Activated naive CD4-positive, alpha-beta T cell treated with anti-CD3 and anti-CD28 coated beads, Interleukin-2, amount 50 U/mL, for 24 hours (primary cell): ENCODE data around the gene APOH.

Experiments
- H3K27ac Mint-ChIP-seq: one replicate; pipeline ENCODE4 v1.8.0; 2021; ENCODE audit warnings: mild to moderate bottlenecking, mixed read lengths
- H3K27me3 Mint-ChIP-seq: one replicate; pipeline ENCODE4 v1.8.0; 2021; ENCODE audit warnings: mixed read lengths
- H3K36me3 Mint-ChIP-seq: one replicate; pipeline ENCODE4 v1.8.0; 2021; ENCODE audit warnings: mixed read lengths
- H3K4me1 Mint-ChIP-seq: one replicate; pipeline ENCODE4 v1.8.0; 2021; ENCODE audit warnings: mixed read lengths
- H3K4me3 Mint-ChIP-seq: one replicate; pipeline ENCODE4 v1.8.0; 2021; ENCODE audit warnings: mild to moderate bottlenecking, mixed read lengths
- H3K9me3 Mint-ChIP-seq: one replicate; pipeline ENCODE4 v1.8.0; 2021; ENCODE audit warnings: mixed read lengths

APOH gene

DNA sequence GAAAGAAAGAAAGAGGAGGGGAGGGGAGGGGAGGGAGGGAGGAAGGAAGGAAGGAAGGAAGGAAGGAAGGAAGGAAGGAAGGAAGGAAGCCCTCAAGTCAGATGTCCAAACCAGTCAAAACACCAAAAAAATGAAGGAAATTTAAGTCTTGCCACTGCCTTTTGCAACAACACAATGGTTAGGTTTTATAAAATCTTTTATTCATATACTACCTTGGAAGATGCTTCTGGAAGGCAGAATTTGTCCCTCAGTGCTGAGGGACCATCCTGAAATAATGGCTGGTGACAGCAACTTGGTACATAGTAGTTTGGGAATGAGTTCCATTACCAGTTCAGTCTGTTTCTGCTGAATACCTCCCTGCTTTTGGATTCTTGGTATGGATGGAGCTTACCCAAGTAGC lies 7.9 kb downstream of the APOH start:
- no peak overlapping the region for H3K4me3 Mint-ChIP-seq
- H3K36me3 Mint-ChIP-seq = no peaks in the 10 kb centered on the region

DNA sequence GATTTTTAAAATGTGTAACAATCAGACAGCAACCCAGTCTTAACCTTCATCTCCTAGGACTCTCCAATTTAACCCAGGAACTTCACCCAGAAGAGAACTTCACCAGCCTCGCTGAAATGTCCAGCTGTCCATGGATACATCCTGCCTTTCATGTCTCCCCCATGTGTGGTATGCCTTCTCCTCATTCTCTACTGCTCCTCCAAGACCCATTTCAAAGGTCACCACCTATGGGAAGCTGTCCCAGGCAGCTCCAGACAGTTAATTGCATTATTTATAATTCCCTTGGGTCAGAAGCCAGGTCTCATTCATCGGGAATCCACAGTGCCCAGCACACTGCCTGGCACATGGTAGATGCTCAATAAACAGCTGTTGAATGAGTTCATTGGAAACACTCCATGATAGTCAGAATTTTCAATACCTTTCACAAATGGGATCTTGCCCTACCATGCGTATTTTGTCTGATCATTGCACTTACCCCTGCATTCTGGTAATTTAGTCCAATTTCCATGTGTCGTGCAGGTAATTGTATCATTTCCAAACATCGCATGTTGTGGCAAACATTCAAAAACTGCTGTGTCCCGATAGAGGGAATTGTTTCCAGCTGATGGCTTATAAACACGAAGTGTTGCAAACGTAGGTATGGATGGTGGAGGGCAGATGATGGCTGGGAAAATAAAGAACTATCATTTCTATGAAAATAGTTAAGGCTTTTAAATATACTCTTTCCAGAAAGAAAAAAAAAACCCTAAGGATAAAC lies 9.0 kb downstream of the APOH start:
- Mint-ChIP-seq H3K4me1 (no peaks in the 10 kb centered on the region), H3K27me3 (peaks cover 5% of the 10 kb centered on the region), H3K36me3 (no peaks in the 10 kb centered on the region), H3K9me3 (no peaks in the 10 kb centered on the region), H3K4me3 (no peak overlapping the region), H3K27ac (no peak overlapping the region)

More for the DNA sequence above, 7.9 kb downstream of the APOH start:
- H3K4me1 Mint-ChIP-seq = no peaks in the 10 kb centered on the region
- peaks cover 6% of the 10 kb centered on the region for H3K27me3 Mint-ChIP-seq
- H3K27ac Mint-ChIP-seq = no peak overlapping the region
- no peaks in the 10 kb centered on the region for H3K9me3 Mint-ChIP-seq

DNA sequence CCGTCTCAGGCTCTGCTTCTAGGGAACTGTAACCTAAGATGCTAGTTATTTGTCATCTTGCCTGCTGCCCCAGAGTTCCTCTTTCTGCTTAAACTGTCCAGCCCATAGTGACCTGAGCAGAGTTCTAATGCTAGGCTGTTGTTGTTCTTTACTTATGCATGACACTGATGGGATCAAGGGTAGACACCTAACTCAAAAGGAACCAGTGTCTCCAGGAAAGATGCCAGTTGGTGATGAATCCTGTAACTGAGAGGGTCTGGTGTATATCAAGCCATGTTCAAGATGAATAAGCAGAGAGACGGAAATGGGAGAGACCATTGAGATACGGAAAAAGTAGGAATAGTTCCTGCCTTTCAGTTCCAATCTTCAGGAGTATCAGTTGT lies 13.7 kb downstream of the APOH start:
- H3K27me3 Mint-ChIP-seq = no peaks in the 10 kb centered on the region
- H3K36me3 Mint-ChIP-seq = no peaks in the 10 kb centered on the region
- H3K4me1 Mint-ChIP-seq = no peaks in the 10 kb centered on the region
- no peak overlapping the region for H3K4me3 Mint-ChIP-seq
- H3K27ac Mint-ChIP-seq = no peak overlapping the region
- H3K9me3 Mint-ChIP-seq = no peaks in the 10 kb centered on the region

- no peak overlapping the region for H3K27ac Mint-ChIP-seq
- no peaks in the 10 kb centered on the region for H3K36me3 Mint-ChIP-seq
- H3K9me3 Mint-ChIP-seq = no peaks in the 10 kb centered on the region
- H3K27me3 Mint-ChIP-seq = no peaks in the 10 kb centered on the region
- no peak overlapping the region for H3K4me3 Mint-ChIP-seq
- H3K4me1 Mint-ChIP-seq = no peaks in the 10 kb centered on the region
These were observed 14.2 kb downstream of the APOH start for GRCh38 chr17:66214884-66215528.

GRCh38 chr17:66211047-66211810 lies 18.0 kb downstream of the APOH start:
- no peak overlapping the region for H3K4me3 Mint-ChIP-seq
- H3K4me1 Mint-ChIP-seq = no peaks in the 10 kb centered on the region
- no peaks in the 10 kb centered on the region for H3K36me3 Mint-ChIP-seq
- H3K27ac Mint-ChIP-seq = no peak overlapping the region
- no peaks in the 10 kb centered on the region for H3K27me3 Mint-ChIP-seq
- no peaks in the 10 kb centered on the region for H3K9me3 Mint-ChIP-seq

- Mint-ChIP-seq H3K4me3 (no peak overlapping the region), H3K27me3 (no peaks in the 10 kb centered on the region), H3K36me3 (no peaks in the 10 kb centered on the region), H3K9me3 (no peaks in the 10 kb centered on the region), H3K27ac (no peak overlapping the region), H3K4me1 (no peaks in the 10 kb centered on the region)
These were observed 19.0 kb downstream of the APOH start for GRCh38 chr17:66210208-66210574.

GRCh38 chr17:66207936-66208335 lies 21.3 kb downstream of the APOH start:
- no peak overlapping the region for H3K27ac Mint-ChIP-seq
- no peaks in the 10 kb centered on the region for H3K4me1 Mint-ChIP-seq
- no peaks in the 10 kb centered on the region for H3K36me3 Mint-ChIP-seq
- no peaks in the 10 kb centered on the region for H3K27me3 Mint-ChIP-seq
- H3K4me3 Mint-ChIP-seq = no peak overlapping the region
- H3K9me3 Mint-ChIP-seq = no peaks in the 10 kb centered on the region

- Mint-ChIP-seq H3K9me3 (no peaks in the 10 kb centered on the region), H3K27me3 (no peaks in the 10 kb centered on the region), H3K36me3 (no peaks in the 10 kb centered on the region), H3K4me3 (no peak overlapping the region), H3K4me1 (peaks cover 22% of the 10 kb centered on the region), H3K27ac (no peak overlapping the region)
These were observed 25.8 kb downstream of the APOH start for GRCh38 chr17:66203274-66204015.

DNA sequence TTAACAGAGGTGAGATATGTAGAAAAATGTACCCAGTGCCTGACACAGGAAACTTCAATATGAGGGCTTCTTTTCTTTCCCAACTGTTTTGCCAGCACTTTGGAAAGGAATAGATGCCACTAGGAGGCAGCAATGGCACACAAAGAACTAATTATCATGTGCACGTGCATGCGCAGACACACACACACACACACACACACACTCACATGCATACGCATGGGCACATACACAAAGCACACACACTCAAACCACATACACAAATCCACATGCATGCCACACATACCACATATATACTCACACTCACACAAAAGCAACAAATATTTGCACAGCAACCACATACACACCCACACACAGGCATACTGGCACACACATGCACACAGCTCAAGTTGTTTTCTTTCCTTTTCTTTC lies 28.5 kb downstream of the APOH start:
- Mint-ChIP-seq H3K4me3 (no peak overlapping the region), H3K27ac (peak overlapping the region; percentile 4)

GRCh38 chr17:66198242-66198641 lies 31.0 kb downstream of the APOH start:
- Mint-ChIP-seq H3K4me3 (no peak overlapping the region), H3K27ac (no peak overlapping the region), H3K27me3 (no peaks in the 10 kb centered on the region), H3K9me3 (no peaks in the 10 kb centered on the region), H3K4me1 (peaks cover 22% of the 10 kb centered on the region), H3K36me3 (no peaks in the 10 kb centered on the region)

More for the DNA sequence above, 28.5 kb downstream of the APOH start:
- Mint-ChIP-seq H3K27me3 (no peaks in the 10 kb centered on the region), H3K4me1 (peaks cover 22% of the 10 kb centered on the region), H3K9me3 (no peaks in the 10 kb centered on the region), H3K36me3 (no peaks in the 10 kb centered on the region)

DNA sequence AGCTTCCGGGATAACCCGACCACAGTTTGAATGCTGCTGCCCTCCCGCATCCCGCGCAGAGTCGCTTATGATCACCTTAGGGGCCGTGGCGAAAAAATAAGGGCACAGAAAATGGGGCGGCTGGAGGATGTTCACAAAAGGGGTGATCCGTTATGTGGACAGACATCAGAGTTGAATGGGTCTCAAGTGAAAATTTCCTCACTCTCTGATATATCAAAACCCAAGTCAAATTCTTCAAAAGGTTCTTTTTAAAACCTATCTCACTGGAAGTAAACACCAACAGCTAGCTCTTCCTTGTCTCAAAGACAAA lies 36.9 kb downstream of the APOH start:
- Mint-ChIP-seq H3K36me3 (no peaks in the 10 kb centered on the region), H3K9me3 (no peaks in the 10 kb centered on the region), H3K4me1 (peaks cover 25% of the 10 kb centered on the region), H3K4me3 (peak overlapping the region; percentile 83), H3K27me3 (no peaks in the 10 kb centered on the region), H3K27ac (peak overlapping the region; percentile 68)

- peak within 1 kb of the TSS; percentile 68 for H3K27ac Mint-ChIP-seq
- H3K4me3 Mint-ChIP-seq = peak within 1 kb of the TSS; percentile 83
- H3K27me3 Mint-ChIP-seq = no peaks in the 10 kb centered on the region
- no peaks in the 10 kb centered on the region for H3K9me3 Mint-ChIP-seq
- peaks cover 25% of the 10 kb centered on the region for H3K4me1 Mint-ChIP-seq
- no peaks in the 10 kb centered on the region for H3K36me3 Mint-ChIP-seq
These were observed 37.4 kb downstream of the APOH start, which contains the start of gene CEP112 for GRCh38 chr17:66191593-66192377. CEP112 (minus strand) TSS chr17:66192133.

GRCh38 chr17:66190738-66191592 lies 38.2 kb downstream of the APOH start:
- Mint-ChIP-seq H3K4me3 (peak overlapping the region; percentile 83), H3K4me1 (peaks cover 25% of the 10 kb centered on the region), H3K27me3 (no peaks in the 10 kb centered on the region), H3K27ac (peak overlapping the region; percentile 37), H3K9me3 (no peaks in the 10 kb centered on the region), H3K36me3 (no peaks in the 10 kb centered on the region)

GRCh38 chr17:66187718-66188117 lies 41.5 kb downstream of the APOH start:
- H3K4me3 Mint-ChIP-seq = no peak overlapping the region
- peaks cover 3% of the 10 kb centered on the region for H3K36me3 Mint-ChIP-seq
- no peaks in the 10 kb centered on the region for H3K27me3 Mint-ChIP-seq
- peaks cover 24% of the 10 kb centered on the region for H3K4me1 Mint-ChIP-seq
- peaks cover 6% of the 10 kb centered on the region for H3K9me3 Mint-ChIP-seq
- no peak overlapping the region for H3K27ac Mint-ChIP-seq
